HepG2 (cell line): Measurements from ENCODE around the gene SPACA9. TPM values are rescaled to one million over a fixed set of nuclear protein-coding genes. Genes with fewer than 3 reads are reported as not detected.

Experiments used
- ATAC-seq: fragments of 200-7000 bp; cut with Tn5 transposase; 3 replicates; pipeline ENCODE4 v1.9.1; 2020; ENCODE audit warnings: mild to moderate bottlenecking, moderate library complexity
- BruUV-seq: library from RNA; stranded (reverse); fragments of 400-500 nt; replicated peaks from 2 replicates; lab custom pipeline; 2021; lab: Mats Ljungman, UMichigan
- CTCF ChIA-PET: fragments of 300-600 bp; formaldehyde crosslinking; extraction: SDS; loops from one replicate; lab custom pipeline; 2021; ENCODE audit warnings: low total read pairs, inconsistent platforms, low intra/inter-chr PET ratio; lab: Yijun Ruan, JAX
- POLR2A ChIA-PET: fragments of 350-600 bp; sonication (Branson Sonifier 250); formaldehyde crosslinking; loops from one replicate; lab custom pipeline; 2020; ENCODE audit warnings: antibody characterized with exemption, inconsistent platforms; lab: Yijun Ruan, JAX
- DNase-seq: peaks from one replicate; pipeline ENCODE4 v3.0.0-alpha.2; 2015; ENCODE audit warnings: low spot score
- FAIRE-seq: peaks from 3 replicates; lab custom pipeline; 2011; peaks lifted over from hg19 to GRCh38; lab: Jason Lieb, UNC
- H2AFZ ChIP-seq: one replicate; pipeline ENCODE4 v1.6.1; 2011; ENCODE audit warnings: low read length, inconsistent platforms
- H3K27ac ChIP-seq: fragments of 300-600 bp; 3 replicates; pipeline ENCODE4 v1.8.0; 2011; ENCODE audit warnings: mixed run types, mild to moderate bottlenecking, mixed read lengths, low read length, inconsistent platforms; ENCODE audit not compliant: insufficient read depth; ENCODE audit errors: extremely low read length
- H3K27me3 ChIP-seq, 2 experiments: fragments of 200-600 bp in 1 of 2; 2 replicates in 1 of 2; 3 replicates in 1 of 2; pipeline versions ENCODE4 v1.6.0 to v1.8.0; 2011; ENCODE audit warnings: low read length in 2 of 2, mild to moderate bottlenecking in 2 of 2, moderate library complexity in 2 of 2, inconsistent platforms in 1 of 2; ENCODE audit not compliant: insufficient read depth in 2 of 2, control insufficient read depth in 1 of 2
- H3K36me3 ChIP-seq, 2 experiments: fragments of 200-600 bp in 1 of 2; replicated peaks in 1 of 2; 2 replicates in 1 of 2; 3 replicates in 1 of 2; pipeline versions ENCODE4 v1.5.1 to v1.8.0; 2011; ENCODE audit warnings: low read length in 2 of 2, inconsistent platforms in 1 of 2; ENCODE audit not compliant: insufficient read depth in 2 of 2, control insufficient read depth in 1 of 2
- H3K4me1 ChIP-seq: 2 replicates; pipeline ENCODE4 v1.5.1; 2012; ENCODE audit warnings: low read length, inconsistent platforms; ENCODE audit not compliant: insufficient read depth
- H3K4me2 ChIP-seq: 2 replicates; pipeline ENCODE4 v1.6.0; 2011; ENCODE audit warnings: low read depth, low read length, inconsistent platforms
- H3K4me3 ChIP-seq, 3 experiments: fragments of 200-600 bp in 1 of 3; sonication (generic), shearing (Covaris generic) in 1 of 3; replicated peaks in 1 of 3; 2 replicates each; pipeline ENCODE4 v1.5.1; 2011 to 2016; ENCODE audit warnings: low read length in 3 of 3, inconsistent platforms in 2 of 3, low read depth in 2 of 3, mild to moderate bottlenecking in 2 of 3, control low read depth in 1 of 3, mixed read lengths in 1 of 3; ENCODE audit not compliant: insufficient read depth in 1 of 3
- H3K79me2 ChIP-seq: one replicate; pipeline ENCODE4 v1.6.1; 2011; ENCODE audit warnings: low read length, inconsistent platforms; ENCODE audit not compliant: insufficient read depth
- H3K9ac ChIP-seq: 2 replicates; pipeline ENCODE4 v1.6.0; 2011; ENCODE audit warnings: mild to moderate bottlenecking, low read depth, low read length, inconsistent platforms; ENCODE audit not compliant: insufficient read depth
- H3K9me3 ChIP-seq: 2 replicates; pipeline ENCODE4 v1.5.1; 2012; ENCODE audit warnings: mild to moderate bottlenecking, low read length
- H4K20me1 ChIP-seq: 2 replicates; pipeline ENCODE4 v1.6.0; 2011; ENCODE audit warnings: inconsistent platforms, mild to moderate bottlenecking, low read length, moderate library complexity; ENCODE audit not compliant: insufficient read depth
- ARHGAP35 ChIP-seq: sonication (generic); formaldehyde crosslinking; IDR thresholded peaks from 2 replicates; pipeline ENCODE4 v1.9.0; 2022; ENCODE audit warnings: mild to moderate bottlenecking, inconsistent platforms, moderate library complexity, missing genetic modification reagents, borderline replicate concordance
- CBFB ChIP-seq: sonication (generic); formaldehyde crosslinking; IDR thresholded peaks from 2 replicates; pipeline ENCODE4 v1.4.0; 2020; ENCODE audit warnings: missing genetic modification reagents
- MXI1 ChIP-seq: IDR thresholded peaks from 3 replicates; pipeline ENCODE4 v1.6.1; 2012; ENCODE audit warnings: low read depth, low read length, inconsistent platforms, borderline replicate concordance
- PLRG1 ChIP-seq: fragments of 450-650 bp; conservative IDR thresholded peaks from 2 replicates; pipeline ENCODE4 v1.6.1; 2016
- PTBP1 ChIP-seq: fragments of 200-400 bp; formaldehyde crosslinking; IDR thresholded peaks from 2 replicates; pipeline ENCODE4 v1.6.1; 2018; ENCODE audit warnings: low read length, low read depth; ENCODE audit not compliant: poor library complexity, severe bottlenecking
- RFX1 ChIP-seq: fragments of 450-650 bp; IDR thresholded peaks from 2 replicates; pipeline ENCODE4 v1.6.1; 2017
- RNF2 ChIP-seq: fragments of 450-650 bp; conservative IDR thresholded peaks from 2 replicates; pipeline ENCODE4 v1.6.1; 2016; ENCODE audit warnings: low read depth
- SNAPC5 ChIP-seq: sonication (generic); formaldehyde crosslinking; IDR thresholded peaks from 2 replicates; pipeline ENCODE4 v1.8.1; 2023; ENCODE audit warnings: mild to moderate bottlenecking, missing genetic modification reagents, borderline replicate concordance
- ZEB1 ChIP-seq: IDR thresholded peaks from 2 replicates; pipeline ENCODE4 v1.6.1; 2012; ENCODE audit warnings: mild to moderate bottlenecking, low read depth, inconsistent platforms; ENCODE audit not compliant: insufficient replicate concordance
- ZFX ChIP-seq: sonication (generic); formaldehyde crosslinking; IDR thresholded peaks from 2 replicates; pipeline ENCODE4 v1.4.0; 2020; ENCODE audit warnings: mild to moderate bottlenecking, low read depth, missing genetic modification reagents, moderate library complexity
- ZKSCAN1 ChIP-seq: fragments of 150-350 bp; IDR thresholded peaks from 2 replicates; pipeline ENCODE4 v1.6.1; 2014; ENCODE audit warnings: low read length
- ZNF256 ChIP-seq: sonication (generic); formaldehyde crosslinking; conservative IDR thresholded peaks from 2 replicates; pipeline ENCODE4 v1.4.0; 2020; ENCODE audit warnings: missing genetic modification reagents
- ZNF317 ChIP-seq: sonication (generic); formaldehyde crosslinking; IDR thresholded peaks from 2 replicates; pipeline ENCODE4 v1.5.0; 2020; ENCODE audit warnings: mild to moderate bottlenecking, missing genetic modification reagents
- ZNF674 ChIP-seq: sonication (generic); formaldehyde crosslinking; IDR thresholded peaks from 2 replicates; pipeline ENCODE4 v1.5.0; 2020; ENCODE audit warnings: low read depth, mild to moderate bottlenecking, missing genetic modification reagents
- ZNF777 ChIP-seq: sonication (generic); formaldehyde crosslinking; IDR thresholded peaks from 2 replicates; pipeline ENCODE4 v1.4.0; 2020; ENCODE audit warnings: missing genetic modification reagents
- WGBS: methylation state at CpG from one replicate; pipeline ENCODE4 v1.1.6; 2017; ENCODE audit warnings: low lambda C conversion rate; 5-methylcytosine and 5-hydroxymethylcytosine counted together
- in situ Hi-C: cut with HindIII; loops from 2 replicates; pipeline ENCODE4 v1.10.0; 2017; ENCODE audit warnings: low pct_unique_long_range_greater_than_20kb; ENCODE audit not compliant: extremely low pct_ligation_motif_present
- intact Hi-C: fragments of 100-400 bp; cut with micrococcal nuclease; formaldehyde crosslinking; loops from one replicate; pipeline ENCODE4 v1.10.0; 2022; ENCODE audit not compliant: unreplicated experiment
- polyA plus RNA-seq, 8 experiments: library from polyadenylated mRNA; depleted of rRNA in 3 of 8; stranded (reverse) in 7 of 8; unstranded in 1 of 8; fragments of >200 nt; fragmentation: Illumina TruSeq in 4 of 8; extraction: Trizol in 4 of 8; gene quantifications; 2 replicates each; pipeline versions ENCODE4 v1.2.1 to v1.2.3, GENCODE V29; 2011 to 2016; ENCODE audit warnings: low read depth in 4 of 8, missing spikeins in 1 of 8, mixed read lengths in 1 of 8; ENCODE audit not compliant: insufficient read depth in 1 of 8
- total RNA-seq, 5 experiments: library from RNA; depleted of rRNA; stranded (reverse); fragments of >200 nt; fragmentation: Illumina TruSeq; extraction: Trizol; gene quantifications; 2 replicates each; pipeline ENCODE4 v1.2.3, GENCODE V29; 2016; ENCODE audit warnings: low read depth in 1 of 5

Gene SPACA9
- total and polyA plus RNA-seq, 2 of the 13 experiments (the other 11 are each of a cell fraction or from before 2014, with no cell fraction given): 0.15 to 0.38 TPM

DNA sequence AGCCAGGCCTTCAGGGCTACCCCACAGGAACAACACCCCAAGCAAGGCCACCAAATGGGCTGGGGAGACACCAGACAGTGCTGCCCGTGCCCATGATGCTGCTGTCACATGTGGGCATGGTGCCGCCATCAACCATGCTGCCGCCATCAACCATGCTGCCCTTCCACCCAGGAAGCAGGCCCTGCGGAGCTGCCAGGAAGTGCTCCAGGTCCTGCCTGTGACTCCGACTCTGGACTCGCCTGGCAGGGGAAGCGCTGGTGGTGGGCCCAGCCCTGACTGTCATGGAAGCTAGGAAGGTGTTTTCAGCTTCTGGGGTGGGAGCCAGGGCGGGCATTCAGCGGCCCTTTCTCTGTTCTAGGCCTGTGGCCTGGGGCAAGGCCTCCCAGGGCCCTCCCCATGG, 9.4 kb upstream of the SPACA9 start:
- no peak for FAIRE-seq
- TF ChIP-seq ARHGAP35 (CRISPR knock-in tag): no peak
- no peak for TF ChIP-seq ZNF777 (CRISPR knock-in tag)
- TF ChIP-seq SNAPC5 (CRISPR knock-in tag): no peak
- no peak for TF ChIP-seq ZKSCAN1
- TF ChIP-seq PLRG1: no peak
- no peak for TF ChIP-seq ZNF674
- no peak for TF ChIP-seq RNF2
- no peak for TF ChIP-seq RFX1
- no peak for TF ChIP-seq CBFB
- no peak for TF ChIP-seq ZNF256 (CRISPR knock-in tag)
- no peak for TF ChIP-seq PTBP1
- no peak for TF ChIP-seq ZNF317 (CRISPR knock-in tag)
- no peak for TF ChIP-seq ZEB1
- TF ChIP-seq MXI1: no peak
- no peak for TF ChIP-seq ZFX
- Histone ChIP-seq H3K4me2 (no peak overlapping the region), H3K4me3 (no peak overlapping the region), H3K27ac (no peak overlapping the region), H2AFZ (no peak overlapping the region), H3K9ac (no peak overlapping the region), H3K4me1 (no peaks in the 10 kb centered on the region), H4K20me1 (no peaks in the 10 kb centered on the region), H3K9me3 (no peaks in the 10 kb centered on the region), H3K27me3 (peaks cover 1 to 13% of the 10 kb centered on the region in 2 experiments; a peak in 2 of 5 replicates), H3K79me2 (no peaks in the 10 kb centered on the region), H3K36me3 (no peaks in the 10 kb centered on the region)
- ATAC-seq: no peak
- 28% methylated on average over 5 of the region's 9 CpGs for WGBS
- no TSS peak for BruUV-seq
- in situ Hi-C loops (no loop called here), intact Hi-C loops (no loop called here)
- POLR2A ChIA-PET: no interaction called here
- CTCF ChIA-PET: no interaction called here
- no peak for DNase-seq
